NCI-H345 treated with DMSO at 0.1 percent for 48 hours (cell line): ENCODE measurements around the gene CSRNP3.

Source experiments
- DNase-seq: peaks from one replicate; lab custom pipeline; 2025; ENCODE audit not compliant: unreplicated experiment; lab: John Stamatoyannopoulos, UW

CSRNP3 gene

GRCh38 chr2:165469417-165469816 is at the start of gene CSRNP3:
TSS of gene CSRNP3 (plus strand) at chr2:165469698. CDS start at chr2:165595066, 125,368 bp downstream.
- DNase-seq, result no peak

- DNase-seq, result no peak
Measured at GRCh38 chr2:165420231-165420630, 49.3 kb upstream of the CSRNP3 start.

- no peak for DNase-seq
Measured at GRCh38 chr2:165423081-165423480, 46.4 kb upstream of the CSRNP3 start.

- DNase-seq, result no peak
Measured at GRCh38 chr2:165425556-165425955, 43.9 kb upstream of the CSRNP3 start.

GRCh38 chr2:165427686-165428085 is 41.8 kb upstream of the CSRNP3 start:
- no peak for DNase-seq

- no peak for DNase-seq
Measured at GRCh38 chr2:165428926-165429325, 40.6 kb upstream of the CSRNP3 start.

GRCh38 chr2:165431014-165431413 is 38.5 kb upstream of the CSRNP3 start:
- DNase-seq, result no peak

- no peak for DNase-seq
Measured at GRCh38 chr2:165432234-165432966, 37.1 kb upstream of the CSRNP3 start.

- no peak for DNase-seq
Measured at GRCh38 chr2:165434865-165435496, 34.5 kb upstream of the CSRNP3 start.

GRCh38 chr2:165435611-165436010 is 33.9 kb upstream of the CSRNP3 start:
- no peak for DNase-seq

- no peak for DNase-seq
Measured at GRCh38 chr2:165436559-165436958, 32.9 kb upstream of the CSRNP3 start.

GRCh38 chr2:165440367-165440766 is 29.1 kb upstream of the CSRNP3 start:
- no peak for DNase-seq

GRCh38 chr2:165443511-165443910 is 26.0 kb upstream of the CSRNP3 start:
- DNase-seq, result no peak

- no peak for DNase-seq
Measured at GRCh38 chr2:165448406-165448805, 21.1 kb upstream of the CSRNP3 start.

- DNase-seq, result peak; percentile 8
Measured at GRCh38 chr2:165450156-165450555, 19.3 kb upstream of the CSRNP3 start.

GRCh38 chr2:165452327-165452726 is 17.2 kb upstream of the CSRNP3 start:
- DNase-seq, result no peak

GRCh38 chr2:165453561-165454094 is 15.9 kb upstream of the CSRNP3 start:
- no peak for DNase-seq

GRCh38 chr2:165454905-165455304 is 14.6 kb upstream of the CSRNP3 start:
- DNase-seq, result no peak

GRCh38 chr2:165456027-165456426 is 13.5 kb upstream of the CSRNP3 start:
- no peak for DNase-seq

- DNase-seq, result peak; percentile 90
Measured at GRCh38 chr2:165462443-165462842, 7.1 kb upstream of the CSRNP3 start.

GRCh38 chr2:165466386-165466785 is 3.1 kb upstream of the CSRNP3 start:
- no peak for DNase-seq

GRCh38 chr2:165467921-165468320 is 1.6 kb upstream of the CSRNP3 start:
- DNase-seq, result no peak
